ENCODE data around the gene CCSER2.

Gene CCSER2

GRCh38 chr10:84552478-84552877 lies 224.1 kb downstream of the CCSER2 start:
- DNase-seq: no peak

DNA sequence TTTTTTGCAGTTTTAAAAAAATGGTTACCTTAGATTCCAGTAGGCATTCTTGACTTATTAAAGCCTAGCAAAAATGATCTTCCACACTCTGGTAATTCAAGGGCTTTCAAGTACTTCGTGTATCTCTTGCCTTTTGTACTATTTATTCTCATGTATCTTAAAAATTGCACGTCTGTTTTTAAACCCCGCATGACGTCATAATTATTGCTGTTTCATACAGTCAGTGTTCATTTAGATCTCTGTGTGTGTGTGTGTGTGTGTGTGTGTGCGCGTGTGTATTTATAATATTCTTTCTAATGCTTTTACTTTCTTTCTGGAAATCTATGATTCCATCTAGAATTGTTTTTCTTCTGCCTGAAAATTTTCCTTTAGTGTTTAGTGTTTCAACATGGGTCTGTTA lies 234.2 kb downstream of the CCSER2 start:
- DNase-seq: no peak

GRCh38 chr10:84563355-84563754 lies 235.0 kb downstream of the CCSER2 start:
- DNase-seq: no peak

- no peak for DNase-seq
Measured at GRCh38 chr10:84563868-84564267, 235.5 kb downstream of the CCSER2 start.

GRCh38 chr10:84565881-84566582 lies 237.6 kb downstream of the CCSER2 start:
- no peak for DNase-seq

- DNase-seq: no peak
Measured at GRCh38 chr10:84567133-84567532, 238.7 kb downstream of the CCSER2 start.
